ENCODE data around the gene PASD1.
"Not testable (repeated sequence)": the region's sequence is repeated elsewhere in the genome, so short reads cannot be mapped to it uniquely, and the experiment has no call there.

The PASD1 gene, protein sequence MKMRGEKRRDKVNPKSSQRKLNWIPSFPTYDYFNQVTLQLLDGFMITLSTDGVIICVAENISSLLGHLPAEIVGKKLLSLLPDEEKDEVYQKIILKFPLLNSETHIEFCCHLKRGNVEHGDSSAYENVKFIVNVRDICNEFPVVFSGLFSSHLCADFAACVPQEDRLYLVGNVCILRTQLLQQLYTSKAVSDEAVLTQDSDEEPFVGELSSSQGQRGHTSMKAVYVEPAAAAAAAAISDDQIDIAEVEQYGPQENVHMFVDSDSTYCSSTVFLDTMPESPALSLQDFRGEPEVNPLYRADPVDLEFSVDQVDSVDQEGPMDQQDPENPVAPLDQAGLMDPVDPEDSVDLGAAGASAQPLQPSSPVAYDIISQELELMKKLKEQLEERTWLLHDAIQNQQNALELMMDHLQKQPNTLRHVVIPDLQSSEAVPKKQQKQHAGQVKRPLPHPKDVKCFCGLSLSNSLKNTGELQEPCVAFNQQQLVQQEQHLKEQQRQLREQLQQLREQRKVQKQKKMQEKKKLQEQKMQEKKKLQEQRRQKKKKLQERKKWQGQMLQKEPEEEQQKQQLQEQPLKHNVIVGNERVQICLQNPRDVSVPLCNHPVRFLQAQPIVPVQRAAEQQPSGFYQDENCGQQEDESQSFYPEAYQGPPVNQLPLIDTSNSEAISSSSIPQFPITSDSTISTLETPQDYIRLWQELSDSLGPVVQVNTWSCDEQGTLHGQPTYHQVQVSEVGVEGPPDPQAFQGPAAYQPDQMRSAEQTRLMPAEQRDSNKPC

DNA sequence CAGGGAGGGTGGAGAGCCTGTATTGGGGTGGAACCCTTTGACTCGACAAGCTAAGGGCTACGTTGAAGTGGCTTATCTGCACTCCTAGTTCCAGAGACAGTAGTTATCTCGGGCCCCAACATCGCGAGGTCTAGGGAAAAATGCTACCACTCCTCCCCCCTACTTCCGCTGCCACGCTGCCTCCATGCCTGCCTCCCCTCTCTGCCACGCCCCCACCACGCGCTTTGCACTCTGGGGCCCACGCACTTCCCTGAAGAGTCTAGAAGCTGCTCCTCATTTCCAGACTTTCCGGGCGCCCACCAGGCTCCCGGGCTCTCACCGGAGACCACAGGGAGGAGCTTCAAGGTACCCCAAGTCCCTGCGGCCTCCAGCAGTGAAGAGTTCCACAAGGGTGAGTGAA is at the start of gene PASD1:
Gene PASD1, plus strand, starts transcription at position 227 of the 400 bp plus-strand sequence. CDS start 37,879 bp downstream, outside the sequence.
- DNase-seq (ENCODE audit: low read depth), result no peak

DNA sequence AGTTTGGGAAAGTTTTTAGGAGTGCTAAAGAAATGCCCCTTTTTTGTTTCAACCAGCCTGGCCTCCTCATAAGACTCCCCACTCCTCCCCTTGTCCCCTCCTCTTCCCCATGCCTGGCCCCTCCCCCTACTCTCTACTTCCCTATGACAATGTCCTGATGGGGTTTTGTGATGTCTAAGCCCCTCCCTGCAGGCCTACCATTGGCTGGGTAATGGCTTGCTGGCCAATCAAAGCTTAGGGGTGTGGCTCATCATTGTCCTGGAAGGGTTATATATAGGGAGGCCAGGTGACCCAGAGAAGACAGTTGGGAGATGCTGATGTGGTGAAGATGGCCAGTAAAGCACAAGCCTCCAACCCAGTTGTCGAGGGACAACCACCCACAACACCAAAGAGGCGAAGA is 48.2 kb upstream of the PASD1 start:
- no peak for DNase-seq (ENCODE audit: low read depth)

DNA sequence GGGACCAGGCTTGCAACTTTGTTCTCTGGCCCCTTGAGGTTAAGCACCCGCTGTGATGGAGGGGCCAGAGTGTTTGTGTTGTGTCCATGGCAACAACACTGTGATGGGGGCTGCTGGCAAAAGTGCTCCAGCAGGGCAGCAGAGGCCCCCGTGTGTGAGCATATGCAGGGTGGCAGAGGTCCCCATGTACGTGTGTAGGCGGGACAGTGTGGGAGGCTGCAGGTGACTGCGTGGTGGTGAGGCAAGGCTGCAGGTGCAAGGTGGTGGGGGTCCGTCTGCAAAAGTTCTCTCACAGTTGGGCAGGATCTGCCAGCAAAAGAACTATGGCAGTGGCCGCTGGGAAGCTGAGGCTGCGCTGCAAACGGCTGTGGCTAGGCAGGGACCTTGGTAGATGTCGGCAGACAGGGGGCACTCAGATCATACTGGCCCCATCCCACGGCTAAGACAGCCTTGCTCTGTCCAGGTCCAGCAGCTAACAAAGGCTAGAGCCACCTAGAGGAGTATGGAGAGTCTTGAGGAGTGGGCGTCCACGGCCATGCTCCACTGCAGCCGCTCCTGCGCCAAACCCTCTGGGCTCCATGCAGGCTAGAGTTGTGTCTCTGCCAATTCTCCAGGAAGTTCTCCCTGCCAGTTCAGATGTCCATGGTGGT is 46.8 kb upstream of the PASD1 start:
- DNase-seq (ENCODE audit: low read depth), result no peak

DNA sequence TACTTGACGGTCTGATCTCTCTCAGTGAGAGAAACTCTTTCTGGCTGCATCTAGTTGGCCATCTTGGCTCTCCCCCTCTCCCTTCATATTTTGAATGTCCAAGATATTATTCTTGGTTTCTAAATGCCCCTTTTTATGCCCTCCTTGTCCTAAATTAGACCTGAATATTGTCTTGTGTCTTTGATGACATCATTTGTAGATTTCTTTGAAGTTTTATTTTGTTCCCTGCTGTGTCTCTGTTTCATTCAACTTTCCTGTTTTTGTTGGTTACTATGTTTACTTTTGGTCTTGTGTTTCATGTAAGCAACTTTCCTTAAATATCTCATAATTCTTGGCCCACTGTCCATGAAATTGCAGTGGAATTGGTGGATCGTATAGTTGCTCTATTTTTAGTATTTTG is 46.1 kb upstream of the PASD1 start:
- no peak for DNase-seq (ENCODE audit: low read depth)

GRCh38 chrX:151523351-151523750 is 40.1 kb upstream of the PASD1 start:
- DNase-seq (ENCODE audit: low read depth), result no peak

DNA sequence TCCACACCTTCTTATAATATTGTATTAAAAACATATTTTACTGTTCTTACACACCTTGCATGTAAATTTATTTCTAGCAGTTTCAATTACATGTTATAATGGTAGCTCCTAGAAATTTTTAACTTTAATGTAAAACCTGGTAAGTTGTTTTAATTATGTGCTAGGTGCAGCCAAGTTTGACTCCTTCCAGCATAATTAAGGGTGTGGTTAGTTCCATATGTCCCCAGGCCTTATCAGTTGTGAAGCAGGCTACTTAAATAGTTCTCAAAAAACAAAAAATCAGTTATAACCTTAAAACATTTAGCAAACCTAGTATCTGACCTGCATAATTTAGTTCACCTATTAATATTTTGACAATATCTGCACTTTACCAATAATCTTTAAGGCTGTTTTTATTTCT is 26.9 kb upstream of the PASD1 start:
- DNase-seq (ENCODE audit: low read depth), result no peak

DNA sequence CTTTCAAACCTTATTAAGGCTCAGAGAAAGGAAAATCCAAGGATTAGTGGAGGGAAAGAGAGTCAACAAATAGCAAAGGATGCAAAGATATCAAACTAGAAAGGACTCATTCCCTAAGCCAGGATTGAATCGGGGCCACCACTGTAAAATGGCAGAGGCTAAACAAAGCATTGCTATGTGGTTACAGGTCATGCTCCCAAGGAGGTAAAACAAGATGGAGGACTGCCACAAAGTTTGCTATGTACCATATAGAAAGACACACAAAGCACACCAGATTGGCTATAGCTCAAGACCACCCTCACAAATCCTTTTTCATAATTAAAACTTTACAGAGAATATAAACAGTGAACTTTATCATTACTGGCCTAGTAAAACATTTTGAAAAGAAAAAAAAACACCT is 25.9 kb upstream of the PASD1 start:
- no peak for DNase-seq (ENCODE audit: low read depth)

- no peak for DNase-seq (ENCODE audit: low read depth)
Measured at GRCh38 chrX:151538190-151539122, 25.0 kb upstream of the PASD1 start.

- no peak for DNase-seq (ENCODE audit: low read depth)
Measured at GRCh38 chrX:151543706-151544105, 19.8 kb upstream of the PASD1 start.

- not testable (repeated sequence) for DNase-seq (ENCODE audit: low read depth)
Measured at GRCh38 chrX:151546226-151546625, 17.2 kb upstream of the PASD1 start.

DNA sequence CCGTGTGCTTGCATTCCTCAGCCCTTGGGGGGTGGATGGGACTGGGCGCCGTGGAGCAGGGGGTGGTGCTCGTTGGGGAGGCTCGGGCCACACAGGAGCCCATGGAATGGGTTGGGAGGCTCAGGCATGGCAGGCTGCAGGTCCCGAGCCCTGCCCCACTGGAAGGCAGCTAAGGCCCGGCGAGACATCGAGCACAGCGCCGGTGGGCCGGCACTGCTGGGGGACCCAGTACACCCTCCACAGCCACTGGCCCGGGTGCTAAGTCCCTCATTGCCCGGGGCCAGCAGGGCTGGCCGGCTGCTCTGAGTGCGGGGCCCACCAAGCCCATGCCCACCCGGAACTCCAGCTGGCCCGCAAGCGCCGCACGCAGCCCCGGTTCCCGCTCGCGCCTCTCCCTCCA is 12.3 kb upstream of the PASD1 start:
- DNase-seq (ENCODE audit: low read depth), result not testable (repeated sequence)

DNA sequence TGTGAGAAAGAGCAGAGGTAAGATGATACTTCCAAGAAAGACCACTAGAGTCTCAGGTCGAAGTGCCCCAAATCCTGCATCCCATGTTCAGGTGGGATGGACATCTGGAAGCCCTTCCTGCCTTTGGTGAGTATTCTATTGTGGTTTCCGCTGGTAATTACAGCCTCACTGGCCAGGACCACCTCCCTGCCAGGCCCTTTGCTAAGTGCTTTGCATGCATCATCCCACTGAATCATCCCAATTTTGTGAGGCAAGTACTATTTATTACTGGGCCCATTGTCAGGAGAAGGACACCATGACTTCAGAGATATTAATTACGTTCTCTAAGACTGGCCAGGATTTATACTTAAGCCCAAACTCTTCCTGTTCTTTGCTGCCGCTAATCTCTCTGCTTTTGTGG is 10.7 kb upstream of the PASD1 start:
- no peak for DNase-seq (ENCODE audit: low read depth)

- DNase-seq (ENCODE audit: low read depth), result not testable (repeated sequence)
Measured at GRCh38 chrX:151555301-151555700, 8.2 kb upstream of the PASD1 start.

DNA sequence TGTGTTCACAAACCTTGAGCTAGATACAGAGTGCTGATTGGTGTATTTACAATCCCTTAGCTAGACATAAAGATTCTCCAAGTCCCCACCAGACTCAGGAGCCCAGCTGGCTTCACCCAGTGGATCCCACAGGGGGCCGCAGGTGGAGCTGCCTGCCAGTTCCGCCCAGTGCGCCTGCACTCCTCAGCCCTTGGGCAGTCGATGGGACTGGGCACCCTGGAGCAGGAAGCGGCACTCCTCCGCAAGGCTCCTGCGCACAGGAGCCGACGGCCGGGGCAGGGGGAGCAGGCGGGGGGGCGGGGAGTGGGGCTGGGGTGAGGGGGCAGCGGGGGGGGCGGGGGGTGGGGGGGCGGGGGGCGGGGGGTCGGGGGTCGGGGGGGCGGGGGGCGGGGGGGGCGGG is 990 bp upstream of the PASD1 start:
- DNase-seq (ENCODE audit: low read depth), result not testable (repeated sequence)

- not testable (repeated sequence) for DNase-seq (ENCODE audit: low read depth)
Measured at GRCh38 chrX:151563003-151563402, 472 bp upstream of the PASD1 start.

DNA sequence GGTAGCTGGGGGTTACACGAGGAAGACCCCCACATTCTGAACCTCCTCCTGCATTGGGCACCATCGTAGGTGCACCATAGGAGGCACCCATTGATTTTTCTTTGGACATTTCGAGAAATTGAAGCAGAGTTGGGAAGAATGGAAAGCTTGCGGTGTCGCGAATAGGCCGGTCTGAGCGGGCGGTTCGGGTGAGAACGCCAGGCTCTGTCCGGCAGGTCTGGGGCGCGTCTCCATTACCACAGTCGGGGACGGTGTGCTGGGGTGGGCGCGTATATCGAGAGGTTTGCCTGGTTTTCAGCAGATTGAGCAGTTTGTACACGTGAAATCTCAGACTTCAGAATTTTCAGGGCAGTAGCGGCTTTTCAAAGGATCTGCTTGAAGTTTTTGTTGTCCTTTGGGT is 560 bp downstream of the PASD1 start:
- DNase-seq (ENCODE audit: low read depth), result no peak

GRCh38 chrX:151566872-151567271 is 3.4 kb downstream of the PASD1 start:
- not testable (repeated sequence) for DNase-seq (ENCODE audit: low read depth)

DNA sequence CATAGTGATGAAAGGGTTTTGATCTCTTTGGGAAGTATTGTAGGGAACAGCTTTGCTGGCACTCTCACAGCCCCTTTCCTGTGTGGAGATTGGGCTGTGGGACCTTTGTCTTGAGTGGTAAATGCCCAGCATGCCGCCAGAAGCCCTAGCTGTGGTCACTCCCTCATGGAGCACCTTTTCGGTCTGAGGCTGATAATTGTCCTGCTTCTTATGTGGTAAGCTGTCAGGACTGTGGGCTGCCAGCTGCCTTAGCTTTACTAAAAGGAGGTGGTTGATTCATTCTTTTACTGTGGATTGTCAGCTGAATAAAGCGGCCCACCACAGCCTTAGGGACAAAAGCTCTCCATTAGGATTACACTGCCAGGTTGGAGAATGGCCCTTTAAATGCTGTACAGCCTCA is 7.1 kb downstream of the PASD1 start:
- DNase-seq (ENCODE audit: low read depth), result no peak

DNA sequence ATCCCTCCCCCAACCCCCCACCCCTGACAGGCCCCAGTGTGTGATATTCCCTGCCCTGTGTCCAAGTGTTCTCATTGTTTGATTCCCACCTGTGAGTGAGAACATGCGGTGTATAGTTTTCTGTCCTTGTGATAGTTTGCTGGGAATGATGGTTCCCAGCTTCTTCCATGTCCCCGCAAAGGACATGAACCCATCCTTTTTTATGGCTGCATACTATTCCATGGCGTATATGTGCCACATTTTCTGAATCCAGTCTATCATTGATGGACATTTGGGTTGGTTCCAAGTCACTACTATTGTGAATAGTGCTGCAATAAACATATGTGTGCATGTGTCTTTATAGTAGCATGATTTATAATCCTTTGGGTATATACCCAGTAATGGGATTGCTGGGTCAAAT is 29.9 kb downstream of the PASD1 start:
- not testable (repeated sequence) for DNase-seq (ENCODE audit: low read depth)

GRCh38 chrX:151596282-151596681 is 32.8 kb downstream of the PASD1 start:
- no peak for DNase-seq (ENCODE audit: low read depth)

DNA sequence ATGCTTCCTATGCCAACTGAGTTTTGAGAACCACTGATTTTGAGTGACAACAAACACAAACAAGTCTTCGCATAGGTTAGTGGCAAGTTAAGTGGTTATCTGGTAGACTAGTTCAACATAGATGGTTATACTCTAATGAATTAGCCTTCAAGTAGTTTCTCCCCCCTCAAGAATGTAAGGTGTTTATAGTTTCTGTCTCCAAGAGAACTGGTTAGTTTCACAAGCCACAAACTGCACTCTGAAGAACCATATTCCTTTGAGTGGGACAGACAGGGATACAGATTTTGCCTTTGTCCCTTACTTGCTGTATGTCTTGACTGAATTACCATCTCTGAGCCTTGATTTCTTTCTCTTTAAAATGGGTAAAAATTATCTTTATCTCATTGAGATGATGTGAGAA is 41.5 kb downstream of the PASD1 start:
- DNase-seq (ENCODE audit: low read depth), result no peak

GRCh38 chrX:151609222-151609621 is 45.7 kb downstream of the PASD1 start:
- no peak for DNase-seq (ENCODE audit: low read depth)
